Activated T-cell treated with anti-CD3 and anti-CD28 coated beads, Interleukin-2, amount 50 U/mL, for 48 hours (primary cell): ENCODE measurements around the gene ATF5.
"Not testable (repeated sequence)": the region's sequence is repeated elsewhere in the genome, so short reads cannot be mapped to it uniquely, and the experiment has no call there.

ENCODE experiments used
- DNase-seq, 2 experiments: peaks; one replicate each; pipeline ENCODE4 v3.0.0-alpha.2; 2020

Gene ATF5

GRCh38 chr19:49924004-49924880 is 4.8 kb upstream of the ATF5 start:
- DNase-seq: no peak

- DNase-seq: not testable (repeated sequence)
Observed at GRCh38 chr19:49924881-49925210, 4.2 kb upstream of the ATF5 start.

GRCh38 chr19:49925486-49925885 is 3.5 kb upstream of the ATF5 start:
- no peak for DNase-seq

GRCh38 chr19:49926515-49926914 is 2.5 kb upstream of the ATF5 start:
- no peak for DNase-seq

GRCh38 chr19:49927526-49928264 is 1.3 kb upstream of the ATF5 start:
- no peak for DNase-seq

- DNase-seq: peak; percentile 96
Observed at GRCh38 chr19:49929611-49930482, 842 bp downstream of the ATF5 start.

- no peak for DNase-seq
Observed at GRCh38 chr19:49930483-49931011, 1.5 kb downstream of the ATF5 start.

GRCh38 chr19:49931293-49932040 is 2.5 kb downstream of the ATF5 start:
- DNase-seq: no peak

- DNase-seq: no peak
Observed at GRCh38 chr19:49932041-49932451, 3.0 kb downstream of the ATF5 start.

- DNase-seq: peak; percentile 55
Observed at GRCh38 chr19:49932731-49933131, 3.7 kb downstream of the ATF5 start.

- no peak for DNase-seq
Observed at GRCh38 chr19:49933643-49934042, 4.6 kb downstream of the ATF5 start.

GRCh38 chr19:49936549-49936948 is 7.5 kb downstream of the ATF5 start:
- DNase-seq: no peak

- DNase-seq: peak; percentile 91
Observed at GRCh38 chr19:49937750-49938381, 8.9 kb downstream of the ATF5 start.

- DNase-seq: no peak
Observed at GRCh38 chr19:49938662-49939061, 9.7 kb downstream of the ATF5 start.

- no peak for DNase-seq
Observed at GRCh38 chr19:49939721-49940481, 10.9 kb downstream of the ATF5 start.

- no peak for DNase-seq
Observed at GRCh38 chr19:49940482-49940791, 11.4 kb downstream of the ATF5 start.

GRCh38 chr19:49944567-49944966 is 15.6 kb downstream of the ATF5 start:
- not testable (repeated sequence) for DNase-seq

- DNase-seq: no peak
Observed at GRCh38 chr19:49946415-49946814, 17.4 kb downstream of the ATF5 start.

- no peak for DNase-seq
Observed at GRCh38 chr19:49949742-49950589, 21.0 kb downstream of the ATF5 start.

- DNase-seq: no peak
Observed at GRCh38 chr19:49950590-49950948, 21.6 kb downstream of the ATF5 start.
